OCI-LY3 (cell line): ENCODE data around the gene PICALM.

Source experiments
- H2AFZ ChIP-seq: fragments of 200-600, 300-600 bp; shearing (Covaris generic); 2 replicates; pipeline ENCODE4 v1.6.0; 2014; ENCODE audit warnings: antibody characterized with exemption, low read depth, low read length
- H3K27ac ChIP-seq: fragments of 200-600, 300-600 bp; sonication (generic); 2 replicates; pipeline ENCODE4 v1.5.1; 2014; ENCODE audit warnings: mild to moderate bottlenecking, low read length, moderate library complexity, mixed read lengths
- H3K27me3 ChIP-seq: fragments of 200-600, 300-600 bp; sonication (generic); 2 replicates; pipeline ENCODE4 v1.6.1; 2014; ENCODE audit warnings: low read depth, low read length, mixed read lengths
- H3K36me3 ChIP-seq: fragments of 200-600, 300-600 bp; sonication (generic); replicated peaks from 2 replicates; pipeline ENCODE3; 2014; ENCODE audit warnings: low read depth, low read length, mixed read lengths
- H3K4me1 ChIP-seq: fragments of 300-600, 200-600 bp; sonication (generic); 2 replicates; pipeline ENCODE4 v1.6.1; 2014; ENCODE audit warnings: low read length, mixed read lengths
- H3K4me2 ChIP-seq: fragments of 200-600, 300-600 bp; sonication (generic); 2 replicates; pipeline ENCODE4 v1.6.1; 2014; ENCODE audit warnings: low read length, mixed read lengths
- H3K4me3 ChIP-seq: fragments of 300-600, 200-600 bp; sonication (generic); 2 replicates; pipeline ENCODE4 v1.5.1; 2014; ENCODE audit warnings: antibody characterized with exemption, mild to moderate bottlenecking, low read length, moderate library complexity
- H3K79me2 ChIP-seq: fragments of 300-600, 200-600 bp; shearing (Covaris generic); 2 replicates; pipeline ENCODE4 v1.6.1; 2014; ENCODE audit warnings: mild to moderate bottlenecking, low read length, mixed read lengths
- H3K9ac ChIP-seq: fragments of 300-600, 200-600 bp; shearing (Covaris generic); 2 replicates; pipeline ENCODE4 v1.6.0; 2014; ENCODE audit warnings: mild to moderate bottlenecking, low read length, moderate library complexity
- H3K9me3 ChIP-seq: fragments of 200-600, 300-600 bp; shearing (Covaris generic); 2 replicates; pipeline ENCODE4 v1.6.1; 2014; ENCODE audit warnings: low read length, mixed read lengths; ENCODE audit not compliant: insufficient read depth
- H4K20me1 ChIP-seq: fragments of 200-600, 300-600 bp; sonication (generic); 2 replicates; pipeline ENCODE4 v1.6.1; 2016; ENCODE audit warnings: low read length, mixed read lengths; ENCODE audit not compliant: insufficient read depth
- EZH2phosphoT487 ChIP-seq: fragments of 200-600 bp; shearing (Covaris generic); IDR thresholded peaks from 2 replicates; pipeline ENCODE4 v1.6.1; 2018; ENCODE audit warnings: antibody characterized with exemption, mixed run types, low read depth
- TF ChIP-seq, protein P1 (sequence below): fragments of 200-600, 300-600 bp; sonication (generic); IDR thresholded peaks from 2 replicates; pipeline ENCODE4 v1.5.1; 2014; ENCODE audit warnings: antibody characterized with exemption, low read length, low read depth

PICALM gene

DNA sequence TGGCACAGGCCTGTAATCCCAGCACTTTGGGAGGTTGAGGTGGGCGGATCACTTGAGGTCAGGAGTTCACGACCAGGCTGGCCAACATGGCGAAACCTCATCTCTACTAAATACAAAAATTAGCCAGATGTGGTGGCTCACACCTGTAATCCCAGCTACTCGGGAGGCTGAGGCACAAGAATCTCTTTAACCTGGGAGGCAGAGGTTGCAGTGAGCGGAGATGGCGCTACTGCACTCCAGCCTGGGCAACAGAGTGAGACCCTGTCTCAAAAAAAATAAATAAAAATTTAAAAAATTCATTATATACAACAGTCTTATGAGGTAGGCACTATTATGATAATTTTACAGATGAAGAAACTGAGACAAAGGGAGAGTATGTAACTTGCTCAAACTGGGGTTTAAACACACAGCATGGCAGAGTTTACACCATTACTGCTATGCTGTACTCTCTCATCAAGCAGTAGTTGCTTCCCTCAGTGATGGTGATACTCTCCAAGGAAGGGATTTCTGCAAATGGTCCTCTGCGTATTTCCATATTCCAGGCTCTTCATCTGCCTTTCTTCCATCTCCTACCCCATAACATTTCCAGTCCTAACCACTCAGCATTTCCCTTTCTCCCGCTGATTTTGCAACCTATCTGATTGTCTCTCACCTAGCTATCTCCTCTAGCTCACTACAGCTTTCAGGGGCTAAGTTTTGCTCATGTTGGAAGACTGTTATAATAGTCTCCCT, 118.4 kb downstream of the PICALM start:
- peaks cover 45% of the 10 kb centered on the region for H3K4me1 ChIP-seq
- no peaks in the 10 kb centered on the region for H3K27me3 ChIP-seq
- peaks cover 11% of the 10 kb centered on the region; the same call in 1 of the 2 replicates for H3K9me3 ChIP-seq
- no peak overlapping the region for H3K9ac ChIP-seq
- H2AFZ ChIP-seq, result no peak overlapping the region
- H4K20me1 ChIP-seq, result no peaks in the 10 kb centered on the region
- no peak overlapping the region for H3K4me2 ChIP-seq
- no peak overlapping the region for H3K4me3 ChIP-seq
- no peak overlapping the region for H3K27ac ChIP-seq
- H3K36me3 ChIP-seq, result peaks cover 36% of the 10 kb centered on the region
- H3K79me2 ChIP-seq, result no peaks in the 10 kb centered on the region
- TF ChIP-seq EZH2phosphoT487, result no peak
- TF ChIP-seq, protein P1, sequence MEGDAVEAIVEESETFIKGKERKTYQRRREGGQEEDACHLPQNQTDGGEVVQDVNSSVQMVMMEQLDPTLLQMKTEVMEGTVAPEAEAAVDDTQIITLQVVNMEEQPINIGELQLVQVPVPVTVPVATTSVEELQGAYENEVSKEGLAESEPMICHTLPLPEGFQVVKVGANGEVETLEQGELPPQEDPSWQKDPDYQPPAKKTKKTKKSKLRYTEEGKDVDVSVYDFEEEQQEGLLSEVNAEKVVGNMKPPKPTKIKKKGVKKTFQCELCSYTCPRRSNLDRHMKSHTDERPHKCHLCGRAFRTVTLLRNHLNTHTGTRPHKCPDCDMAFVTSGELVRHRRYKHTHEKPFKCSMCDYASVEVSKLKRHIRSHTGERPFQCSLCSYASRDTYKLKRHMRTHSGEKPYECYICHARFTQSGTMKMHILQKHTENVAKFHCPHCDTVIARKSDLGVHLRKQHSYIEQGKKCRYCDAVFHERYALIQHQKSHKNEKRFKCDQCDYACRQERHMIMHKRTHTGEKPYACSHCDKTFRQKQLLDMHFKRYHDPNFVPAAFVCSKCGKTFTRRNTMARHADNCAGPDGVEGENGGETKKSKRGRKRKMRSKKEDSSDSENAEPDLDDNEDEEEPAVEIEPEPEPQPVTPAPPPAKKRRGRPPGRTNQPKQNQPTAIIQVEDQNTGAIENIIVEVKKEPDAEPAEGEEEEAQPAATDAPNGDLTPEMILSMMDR, result no peak

DNA sequence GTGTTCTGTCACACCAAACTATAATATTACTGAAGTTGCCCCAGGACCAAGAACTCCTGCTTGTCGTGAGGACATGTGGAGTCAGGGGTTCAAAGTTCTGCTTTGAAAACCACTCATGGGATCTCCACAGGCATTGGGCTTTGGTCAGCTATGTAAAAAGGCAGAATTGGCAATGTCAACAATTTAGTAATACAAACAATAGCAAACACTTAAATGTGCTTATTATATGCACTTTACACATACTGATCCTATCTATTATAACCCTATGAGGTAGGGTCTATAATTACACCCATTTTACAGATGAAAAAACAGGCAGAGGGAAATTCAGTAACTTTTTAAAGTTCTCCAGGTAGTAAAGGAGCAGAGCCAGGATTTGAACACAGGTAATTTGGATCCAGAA, 119.1 kb downstream of the PICALM start:
- H3K4me3 ChIP-seq, result no peak overlapping the region
- peaks cover 17% of the 10 kb centered on the region; the same call in 1 of the 2 replicates for H3K9me3 ChIP-seq
- H3K79me2 ChIP-seq, result no peaks in the 10 kb centered on the region
- H3K27me3 ChIP-seq, result no peaks in the 10 kb centered on the region
- H3K36me3 ChIP-seq, result peaks cover 34% of the 10 kb centered on the region
- no peak overlapping the region for H3K27ac ChIP-seq
- no peak overlapping the region for H3K9ac ChIP-seq
- H2AFZ ChIP-seq, result no peak overlapping the region
- peaks cover 46% of the 10 kb centered on the region for H3K4me1 ChIP-seq
- no peak overlapping the region for H3K4me2 ChIP-seq
- H4K20me1 ChIP-seq, result no peaks in the 10 kb centered on the region
- no peak for TF ChIP-seq EZH2phosphoT487
- TF ChIP-seq, protein P1, result no peak

DNA sequence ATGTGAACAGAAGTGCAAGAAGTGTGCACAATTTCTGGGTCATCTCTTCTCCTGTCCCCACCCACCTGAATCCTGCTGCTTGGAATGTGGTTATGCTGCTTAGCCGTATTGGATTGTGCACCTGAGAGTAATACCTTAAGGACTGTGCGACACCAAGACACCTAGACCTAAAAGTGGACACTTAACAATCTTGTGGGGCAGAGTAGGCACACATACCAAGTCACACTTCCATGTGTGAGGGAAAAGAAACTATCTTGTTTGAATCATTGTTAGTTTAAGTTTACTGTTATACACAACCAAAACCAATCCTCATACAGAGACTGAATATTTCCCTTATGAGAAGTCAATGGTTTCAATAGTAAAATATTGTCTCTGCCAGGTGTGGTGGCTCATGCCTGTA, 120.0 kb downstream of the PICALM start:
- Histone ChIP-seq H3K9me3 (peaks cover 17% of the 10 kb centered on the region; the same call in 1 of the 2 replicates), H3K36me3 (peaks cover 27% of the 10 kb centered on the region), H3K4me2 (peak overlapping the region; percentile 7; the same call in 1 of the 2 replicates), H3K79me2 (no peaks in the 10 kb centered on the region), H3K27me3 (no peaks in the 10 kb centered on the region), H3K27ac (no peak overlapping the region), H2AFZ (no peak overlapping the region), H3K4me1 (peaks cover 46% of the 10 kb centered on the region), H4K20me1 (no peaks in the 10 kb centered on the region), H3K9ac (no peak overlapping the region), H3K4me3 (no peak overlapping the region)
- TF ChIP-seq, protein P1, result no peak
- TF ChIP-seq EZH2phosphoT487, result no peak

DNA sequence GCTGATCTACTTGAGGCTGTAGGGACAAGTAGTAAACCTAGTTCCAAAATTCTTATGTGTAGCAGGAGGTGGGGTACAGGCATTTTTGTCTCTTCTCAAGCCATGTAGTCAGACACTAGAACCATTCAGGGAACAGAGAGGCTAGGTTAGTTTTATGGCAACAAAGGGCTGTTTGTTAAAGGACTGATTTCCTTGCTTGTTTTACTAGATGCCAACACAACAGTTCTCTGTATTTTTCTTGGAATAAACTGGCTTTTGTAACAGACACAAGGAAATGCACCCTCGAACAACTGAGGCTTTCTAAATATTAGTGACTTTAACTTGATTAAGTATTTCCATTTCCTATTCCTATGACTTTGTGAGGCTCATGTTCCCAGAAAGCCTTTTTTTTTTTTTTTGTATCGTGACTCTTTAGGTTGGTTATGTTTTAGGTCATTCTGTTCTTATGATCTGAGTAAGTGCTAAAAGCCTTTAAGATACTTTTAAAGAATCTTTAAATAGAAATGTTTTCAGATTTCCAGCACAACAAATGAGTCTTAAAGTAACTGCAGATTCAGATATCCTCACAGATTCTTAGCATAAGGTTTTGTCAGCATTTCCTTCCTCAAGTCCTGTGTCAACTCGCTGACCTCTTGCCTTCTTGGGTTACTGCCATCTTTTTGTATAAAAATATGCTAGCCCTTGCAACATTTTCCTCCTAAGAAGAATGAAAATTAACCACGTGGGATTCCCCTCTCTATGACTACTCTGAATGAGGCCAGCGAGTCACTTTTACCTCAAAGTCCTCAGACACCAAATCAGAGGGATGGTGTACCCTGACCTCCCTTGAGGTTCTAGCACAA, 121.2 kb downstream of the PICALM start:
- Histone ChIP-seq H3K27me3 (no peaks in the 10 kb centered on the region), H4K20me1 (no peaks in the 10 kb centered on the region), H2AFZ (no peak overlapping the region), H3K9ac (no peak overlapping the region), H3K4me3 (no peak overlapping the region), H3K4me1 (peaks cover 46% of the 10 kb centered on the region), H3K27ac (peak overlapping the region; percentile 6; the same call in 1 of the 2 replicates), H3K9me3 (peaks cover 13% of the 10 kb centered on the region; the same call in 1 of the 2 replicates), H3K4me2 (peak overlapping the region; percentile 9; the same call in 1 of the 2 replicates), H3K79me2 (no peaks in the 10 kb centered on the region), H3K36me3 (peaks cover 18% of the 10 kb centered on the region)
- TF ChIP-seq, protein P1, result no peak
- TF ChIP-seq EZH2phosphoT487, result no peak
